Measurements from ENCODE around the gene IFT80. TPM values are rescaled to one million over a fixed set of nuclear protein-coding genes. Genes with fewer than 3 reads are reported as not detected.

Gene IFT80
- total and polyA plus RNA-seq, 8 donors: 27.9 to 92.0 (median 74.1) TPM

GRCh38 chr3:160444411-160444810 lies 45.4 kb upstream of the IFT80 start:
- Histone ChIP-seq H3K4me1 (peaks cover 0 to 15% of the 10 kb centered on the region in 2 donors), H3K27me3 (peaks cover 0 to 6% of the 10 kb centered on the region in 2 donors), H3K9me3 (no peaks in the 10 kb centered on the region), H3K4me3 (no peak overlapping the region), H3K27ac (no peak overlapping the region), H3K36me3 (no peaks in the 10 kb centered on the region)
- DNase-seq (no peak), ATAC-seq (no peak)
- intact Hi-C loops (cut with DNase I): no loop called here
- TF ChIP-seq CTCF (IDR thresholded peaks at IDR 0.05): no peak

- H3K27ac ChIP-seq: no peak overlapping the region
- no peaks in the 10 kb centered on the region for H3K9me3 ChIP-seq
- no peaks in the 10 kb centered on the region for H3K27me3 ChIP-seq
- no peaks in the 10 kb centered on the region for H3K4me1 ChIP-seq
- DNase-seq (no peak), ATAC-seq (no peak)
- no peak overlapping the region for H3K4me3 ChIP-seq
- TF ChIP-seq CTCF (IDR thresholded peaks at IDR 0.05): no peak
- H3K36me3 ChIP-seq: peaks cover 0 to 10% of the 10 kb centered on the region in 2 donors
- intact Hi-C loops (cut with DNase I): no loop called here
These were observed 41.7 kb upstream of the IFT80 start for GRCh38 chr3:160440687-160441086.

- H3K9me3 ChIP-seq: no peaks in the 10 kb centered on the region
- no peak for DNase-seq
- no peaks in the 10 kb centered on the region for H3K27me3 ChIP-seq
- ATAC-seq: no peak
- TF ChIP-seq CTCF (IDR thresholded peaks at IDR 0.05): no peak
- intact Hi-C loops (cut with DNase I): no loop called here
- H3K36me3 ChIP-seq: peaks cover 0 to 34% of the 10 kb centered on the region in 2 donors
- H3K4me3 ChIP-seq: no peak overlapping the region
- H3K27ac ChIP-seq: no peak overlapping the region
- no peaks in the 10 kb centered on the region for H3K4me1 ChIP-seq
These were observed 38.0 kb upstream of the IFT80 start for GRCh38 chr3:160437083-160437455.

GRCh38 chr3:160435747-160436146 lies 36.7 kb upstream of the IFT80 start:
- Histone ChIP-seq H3K4me3 (no peak overlapping the region), H3K4me1 (no peaks in the 10 kb centered on the region), H3K27ac (no peak overlapping the region), H3K27me3 (no peaks in the 10 kb centered on the region), H3K36me3 (peaks cover 0 to 47% of the 10 kb centered on the region in 2 donors), H3K9me3 (no peaks in the 10 kb centered on the region)
- intact Hi-C loops (cut with DNase I): no loop called here
- ATAC-seq (no peak), DNase-seq (no peak)
- no peak for TF ChIP-seq CTCF (IDR thresholded peaks at IDR 0.05)

DNA sequence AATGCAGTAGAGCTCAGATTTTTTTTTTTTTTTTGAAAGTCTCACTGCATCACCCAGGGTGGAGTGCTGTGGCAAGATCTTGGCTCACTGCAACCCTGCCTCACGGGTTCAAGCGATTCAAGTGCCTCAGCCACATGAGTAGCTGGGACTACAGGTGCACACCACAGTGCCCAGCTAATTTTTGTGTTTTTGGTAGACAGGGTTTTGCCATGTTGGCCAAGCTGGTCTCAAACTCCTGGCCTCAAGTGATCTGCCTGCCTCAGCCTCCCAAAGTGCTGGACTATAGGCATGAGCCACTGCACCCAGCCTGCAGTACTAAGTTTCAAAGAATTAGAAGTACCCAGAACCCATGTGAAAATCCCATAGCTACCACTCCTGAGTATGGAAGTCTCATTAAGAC lies 36.1 kb upstream of the IFT80 start:
- ATAC-seq (no peak), DNase-seq (no peak)
- Histone ChIP-seq H3K27me3 (no peaks in the 10 kb centered on the region), H3K27ac (no peak overlapping the region), H3K36me3 (peaks cover 0 to 53% of the 10 kb centered on the region in 2 donors), H3K4me3 (no peak overlapping the region), H3K9me3 (no peaks in the 10 kb centered on the region), H3K4me1 (no peaks in the 10 kb centered on the region)
- no peak for TF ChIP-seq CTCF (IDR thresholded peaks at IDR 0.05)
- intact Hi-C loops (cut with DNase I): no loop called here

All from left lung (tissue), 10 donors.